Measurements from ENCODE around the gene AURKA.

- TF ChIP-seq CTCF (IDR thresholded peaks at IDR 0.05), result no peak
- TF ChIP-seq EP300 (IDR thresholded peaks at IDR 0.05), result no peak
- no peak for TF ChIP-seq POLR2AphosphoS5 (IDR thresholded peaks at IDR 0.05)
These were observed 38.7 kb downstream of the AURKA start for GRCh38 chr20:56353356-56353755.
